ENCODE measurements around the gene SURF1. TPM values are rescaled to one million over a fixed set of nuclear protein-coding genes. Genes with fewer than 3 reads are reported as not detected.
A peak's percentile ranks its signal among the peaks of the same experiment; 100 is the strongest.

Gene SURF1
- total and polyA plus RNA-seq, 9 of the 15 experiments (the other 6 are each of a cell fraction or from before 2014, with no cell fraction given), result 16.1 to 31.3 (median 20.9) TPM

DNA sequence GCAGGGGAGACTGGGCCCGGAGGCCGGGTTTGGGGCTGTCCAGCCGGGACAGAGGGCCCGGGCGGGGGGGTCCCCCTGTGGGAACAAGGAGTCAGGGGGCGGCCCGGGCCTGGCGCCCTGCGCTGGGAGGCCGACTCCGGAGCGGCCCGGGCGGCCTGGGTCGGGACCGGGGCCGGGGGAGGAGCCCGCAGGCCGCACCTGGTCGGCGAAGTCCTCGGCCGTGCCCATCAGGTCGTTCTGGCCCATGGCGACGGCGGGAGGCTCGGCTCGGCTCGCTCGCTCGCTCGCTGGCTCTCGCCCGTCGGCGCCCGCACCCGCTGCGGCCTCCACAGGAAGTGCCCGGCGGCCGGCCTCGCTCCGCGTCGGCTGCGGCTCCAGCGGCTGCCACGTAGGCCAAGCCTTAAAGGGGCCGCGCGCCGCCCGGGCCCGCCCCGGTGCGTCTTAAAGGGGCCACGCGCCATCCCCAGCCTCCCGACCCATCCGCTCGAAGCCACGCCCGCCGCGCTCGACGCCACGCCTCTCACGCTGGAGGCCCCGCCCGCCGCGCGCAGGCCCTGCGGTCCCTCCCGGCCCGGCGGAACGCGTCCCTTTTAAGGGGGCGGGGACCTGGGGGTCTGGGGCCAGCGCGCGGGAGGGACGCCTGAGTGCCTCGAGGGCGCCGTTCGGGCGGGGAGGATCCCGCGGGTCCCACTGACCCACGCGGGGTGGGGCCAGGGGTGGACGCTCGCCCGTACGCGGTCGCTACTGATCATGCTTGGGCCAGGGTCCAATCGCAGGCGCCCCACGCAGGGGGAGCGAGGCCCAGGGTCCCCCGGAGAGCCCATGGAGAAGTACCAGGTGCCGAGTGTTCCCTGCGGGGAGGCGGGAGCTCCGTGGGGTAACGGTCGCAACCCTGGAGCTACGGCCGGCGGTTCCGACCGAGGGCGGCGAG is 19.7 kb upstream of the SURF1 start, which contains the start of the genes STKLD1 and SURF4 (continued):
- TF ChIP-seq POLR3G (IDR thresholded peaks at IDR 0.05; ENCODE audit: extremely low read depth, insufficient read length, insufficient replicate concordance) (no peak), ZNF165 (CRISPR knock-in tag; IDR thresholded peaks at IDR 0.05; ENCODE audit: borderline replicate concordance) (no peak), ZNF696 (CRISPR knock-in tag; conservative IDR thresholded peaks at IDR 0.05) (no peak), MLLT1 (IDR thresholded peaks at IDR 0.05) (no peak), KAT7 (CRISPR knock-in tag; IDR thresholded peaks at IDR 0.05; ENCODE audit: borderline replicate concordance) (no peak), ZNF707 (CRISPR knock-in tag; conservative IDR thresholded peaks at IDR 0.05) (no peak), ZNF561 (CRISPR knock-in tag; conservative IDR thresholded peaks at IDR 0.05) (no peak), KDM4B (IDR thresholded peaks at IDR 0.05; ENCODE audit: borderline replicate concordance in 2 of 2, low read depth in 1 of 2) (no peak), RHOXF2B (CRISPR knock-in tag; conservative IDR thresholded peaks at IDR 0.05) (no peak), CUX1 (CRISPR knock-in tag; IDR thresholded peaks at IDR 0.05) (no peak), ZNF551 (CRISPR knock-in tag; IDR thresholded peaks at IDR 0.05) (no peak), ASH1L (IDR thresholded peaks at IDR 0.05; ENCODE audit: borderline replicate concordance, low read depth, partially characterized antibody) (no peak), SPI1 (IDR thresholded peaks at IDR 0.05; ENCODE audit: borderline replicate concordance, low read depth, low read length) (0 out of 2 replicates have a peak, but pooled peaks have one; percentile 36), POLR2B (IDR thresholded peaks at IDR 0.05; ENCODE audit: low read depth, partially characterized antibody) (peak; percentile 23), POU5F1 (IDR thresholded peaks at IDR 0.05; ENCODE audit: borderline replicate concordance, low read depth, low read length, partially characterized antibody) (no peak), SMAD4 (CRISPR knock-in tag; conservative IDR thresholded peaks at IDR 0.05) (peak; percentile 70; the same call in 1 of the 2 replicates)
- TF ChIP-seq, protein P1, sequence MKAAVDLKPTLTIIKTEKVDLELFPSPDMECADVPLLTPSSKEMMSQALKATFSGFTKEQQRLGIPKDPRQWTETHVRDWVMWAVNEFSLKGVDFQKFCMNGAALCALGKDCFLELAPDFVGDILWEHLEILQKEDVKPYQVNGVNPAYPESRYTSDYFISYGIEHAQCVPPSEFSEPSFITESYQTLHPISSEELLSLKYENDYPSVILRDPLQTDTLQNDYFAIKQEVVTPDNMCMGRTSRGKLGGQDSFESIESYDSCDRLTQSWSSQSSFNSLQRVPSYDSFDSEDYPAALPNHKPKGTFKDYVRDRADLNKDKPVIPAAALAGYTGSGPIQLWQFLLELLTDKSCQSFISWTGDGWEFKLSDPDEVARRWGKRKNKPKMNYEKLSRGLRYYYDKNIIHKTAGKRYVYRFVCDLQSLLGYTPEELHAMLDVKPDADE (conservative IDR thresholded peaks at IDR 0.05; ENCODE audit: control insufficient read depth, low read depth, low read length), result peak; percentile 88
- TF ChIP-seq, protein P2, sequence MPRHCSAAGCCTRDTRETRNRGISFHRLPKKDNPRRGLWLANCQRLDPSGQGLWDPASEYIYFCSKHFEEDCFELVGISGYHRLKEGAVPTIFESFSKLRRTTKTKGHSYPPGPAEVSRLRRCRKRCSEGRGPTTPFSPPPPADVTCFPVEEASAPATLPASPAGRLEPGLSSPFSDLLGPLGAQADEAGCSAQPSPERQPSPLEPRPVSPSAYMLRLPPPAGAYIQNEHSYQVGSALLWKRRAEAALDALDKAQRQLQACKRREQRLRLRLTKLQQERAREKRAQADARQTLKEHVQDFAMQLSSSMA (CRISPR knock-in tag; IDR thresholded peaks at IDR 0.05), result no peak
